Activated CD4-positive, alpha-beta T cell treated with anti-CD3 and anti-CD28 coated beads, Interleukin-2, amount 10 ng/mL, durations not matched to agents 24 days and 14 days (primary cell): ENCODE data around the gene ZNF48. TPM values are rescaled to one million over a fixed set of nuclear protein-coding genes. Genes with fewer than 3 reads are reported as not detected.

Source experiments
- DNase-seq: peaks from one replicate; pipeline ENCODE4 v3.0.0; 2022
- H3K27ac Mint-ChIP-seq: one replicate; pipeline ENCODE4 v1.8.0; 2022; ENCODE audit warnings: mild to moderate bottlenecking, mixed read lengths
- H3K27me3 Mint-ChIP-seq: one replicate; pipeline ENCODE4 v1.8.0; 2022; ENCODE audit warnings: mixed read lengths
- H3K36me3 Mint-ChIP-seq: one replicate; pipeline ENCODE4 v1.8.0; 2022; ENCODE audit warnings: low read depth, mild to moderate bottlenecking, mixed read lengths
- H3K4me1 Mint-ChIP-seq: one replicate; pipeline ENCODE4 v1.8.0; 2021; ENCODE audit warnings: mixed read lengths
- H3K4me3 Mint-ChIP-seq: one replicate; pipeline ENCODE4 v1.8.0; 2022; ENCODE audit warnings: mild to moderate bottlenecking, moderate library complexity, mixed read lengths
- H3K9me3 Mint-ChIP-seq: one replicate; pipeline ENCODE4 v1.8.0; 2021; ENCODE audit warnings: mixed read lengths
- intact Hi-C: fragments of 100-400 bp; cut with micrococcal nuclease; formaldehyde crosslinking; loops from one replicate; pipeline ENCODE4 v1.15.1; 2023
- total RNA-seq: library from RNA; stranded (reverse); gene quantifications from 2 replicates; pipeline ENCODE4 v1.2.3, GENCODE V29; 2022

Gene ZNF48
- total RNA-seq, 1 donor from 2014 or later = 16.5 TPM

- no peaks in the 10 kb centered on the region for H3K27me3 Mint-ChIP-seq
- no peak for DNase-seq
- peaks cover 19% of the 10 kb centered on the region for H3K36me3 Mint-ChIP-seq
- H3K27ac Mint-ChIP-seq = peak overlapping the region; percentile 100
- H3K4me3 Mint-ChIP-seq = peak overlapping the region; percentile 99
- intact Hi-C loops = loop anchor here (10.0 kb wide), 1 partner anchor 382 kb away; the partner anchor contains the start of genes HIRIP3 and INO80E
- peaks cover 37% of the 10 kb centered on the region for H3K4me1 Mint-ChIP-seq
- no peaks in the 10 kb centered on the region for H3K9me3 Mint-ChIP-seq
Observed at GRCh38 chr16:30377050-30377811, 18.0 kb upstream of the ZNF48 start.

GRCh38 chr16:30377812-30378235, 17.4 kb upstream of the ZNF48 start:
- H3K4me1 Mint-ChIP-seq = peaks cover 42% of the 10 kb centered on the region
- peaks cover 19% of the 10 kb centered on the region for H3K36me3 Mint-ChIP-seq
- no peaks in the 10 kb centered on the region for H3K27me3 Mint-ChIP-seq
- H3K27ac Mint-ChIP-seq = peak overlapping the region; percentile 100
- peak; percentile 95 for DNase-seq
- no peaks in the 10 kb centered on the region for H3K9me3 Mint-ChIP-seq
- intact Hi-C loops = loop anchor here (1.0 to 10.0 kb wide), 8 partner anchors 8 to 383 kb away; partner anchors contain the start of genes FBRS, HIRIP3, INO80E and PRR14
- H3K4me3 Mint-ChIP-seq = peak overlapping the region; percentile 99

GRCh38 chr16:30378236-30379157, 16.7 kb upstream of the ZNF48 start:
- Mint-ChIP-seq H3K27ac (peak overlapping the region; percentile 100), H3K4me1 (peaks cover 43% of the 10 kb centered on the region), H3K4me3 (peak overlapping the region; percentile 99), H3K27me3 (no peaks in the 10 kb centered on the region), H3K9me3 (peaks cover under 1% of the 10 kb centered on the region), H3K36me3 (peaks cover 19% of the 10 kb centered on the region)
- peak; percentile 99 for DNase-seq
- intact Hi-C loops = loop anchor here (1.0 to 10.0 kb wide), 8 partner anchors 8 to 384 kb away; partner anchors contain the start of genes FBRS, HIRIP3, INO80E and PRR14

GRCh38 chr16:30379158-30379783, 15.9 kb upstream of the ZNF48 start:
- intact Hi-C loops = loop anchor here (2.0 to 10.0 kb wide), 5 partner anchors 16 to 384 kb away; partner anchors contain the start of genes FBRS, HIRIP3, INO80E and PRR14

GRCh38 chr16:30380072-30380802, 15.0 kb upstream of the ZNF48 start:
- Mint-ChIP-seq H3K36me3 (peaks cover 20% of the 10 kb centered on the region), H3K4me1 (peaks cover 48% of the 10 kb centered on the region), H3K27ac (peak overlapping the region; percentile 100), H3K27me3 (no peaks in the 10 kb centered on the region), H3K4me3 (peak overlapping the region; percentile 99), H3K9me3 (peaks cover 4% of the 10 kb centered on the region)
- peak; percentile 60 for DNase-seq
- intact Hi-C loops = no loop called here

More at GRCh38 chr16:30379158-30379783, 15.9 kb upstream of the ZNF48 start:
- peaks cover 4% of the 10 kb centered on the region for H3K9me3 Mint-ChIP-seq
- H3K4me3 Mint-ChIP-seq = peak overlapping the region; percentile 99
- peaks cover 46% of the 10 kb centered on the region for H3K4me1 Mint-ChIP-seq
- H3K27me3 Mint-ChIP-seq = no peaks in the 10 kb centered on the region
- peak; percentile 68 for DNase-seq
- peaks cover 20% of the 10 kb centered on the region for H3K36me3 Mint-ChIP-seq
- peak overlapping the region; percentile 100 for H3K27ac Mint-ChIP-seq

- Mint-ChIP-seq H3K4me1 (peaks cover 48% of the 10 kb centered on the region), H3K36me3 (peaks cover 20% of the 10 kb centered on the region)
- intact Hi-C loops = no loop called here
Observed at GRCh38 chr16:30380803-30381208, 14.4 kb upstream of the ZNF48 start.

GRCh38 chr16:30381291-30382041, 13.8 kb upstream of the ZNF48 start:
- Mint-ChIP-seq H3K9me3 (peaks cover 4% of the 10 kb centered on the region), H3K27ac (peak overlapping the region; percentile 88), H3K4me1 (peaks cover 48% of the 10 kb centered on the region), H3K36me3 (peaks cover 20% of the 10 kb centered on the region), H3K27me3 (no peaks in the 10 kb centered on the region), H3K4me3 (peak overlapping the region; percentile 84)
- intact Hi-C loops = loop anchor here (1.0 to 2.0 kb wide), 2 partner anchors 14 to 27 kb away; partner anchors contain the start of gene ZNF48
- DNase-seq = peak; percentile 80

More at GRCh38 chr16:30380803-30381208, 14.4 kb upstream of the ZNF48 start:
- peak; percentile 67 for DNase-seq
- Mint-ChIP-seq H3K9me3 (peaks cover 4% of the 10 kb centered on the region), H3K27me3 (no peaks in the 10 kb centered on the region), H3K27ac (peak overlapping the region; percentile 88), H3K4me3 (peak overlapping the region; percentile 84)

GRCh38 chr16:30382111-30382881, 12.9 kb upstream of the ZNF48 start, which contains the start of gene SEPTIN1:
Gene SEPTIN1, minus strand, starts transcription at chr16:30382561. Its CDS starts 19 bp downstream, at chr16:30382542.
- Mint-ChIP-seq H3K4me3 (peak within 1 kb of the TSS; percentile 84), H3K27ac (peak within 1 kb of the TSS; percentile 88), H3K36me3 (peaks cover 20% of the 10 kb centered on the region), H3K4me1 (peaks cover 44% of the 10 kb centered on the region), H3K9me3 (peaks cover 4% of the 10 kb centered on the region), H3K27me3 (no peaks in the 10 kb centered on the region)
- intact Hi-C loops = loop anchor here (1.0 to 2.0 kb wide), 2 partner anchors 13 to 27 kb away; partner anchors contain the start of gene ZNF48
- peak; percentile 94 for DNase-seq

- Mint-ChIP-seq H3K4me3 (peak overlapping the region; percentile 84), H3K27me3 (no peaks in the 10 kb centered on the region), H3K9me3 (peaks cover 4% of the 10 kb centered on the region), H3K4me1 (peaks cover 34% of the 10 kb centered on the region), H3K36me3 (peaks cover 17% of the 10 kb centered on the region), H3K27ac (peak overlapping the region; percentile 88)
- intact Hi-C loops = loop anchor here (2.0 kb wide), 1 partner anchor 25 kb away; no protein-coding TSS in a partner anchor
- DNase-seq = no peak
Observed at GRCh38 chr16:30383521-30383920, 11.7 kb upstream of the ZNF48 start.

- Mint-ChIP-seq H3K27me3 (no peaks in the 10 kb centered on the region), H3K36me3 (peaks cover 19% of the 10 kb centered on the region), H3K27ac (peak overlapping the region; percentile 86), H3K9me3 (no peaks in the 10 kb centered on the region), H3K4me1 (peaks cover 26% of the 10 kb centered on the region), H3K4me3 (peak overlapping the region; percentile 96)
- intact Hi-C loops = loop anchor here (1.0 to 2.0 kb wide), 3 partner anchors 12 to 16 kb away; partner anchors contain the start of genes SEPTIN1 and ZNF771
- DNase-seq = no peak
Observed at GRCh38 chr16:30394592-30395154, 547 bp upstream of the ZNF48 start.

- DNase-seq = no peak
- H3K36me3 Mint-ChIP-seq = peaks cover 21% of the 10 kb centered on the region
- no peaks in the 10 kb centered on the region for H3K9me3 Mint-ChIP-seq
- peak overlapping the region; percentile 96 for H3K4me3 Mint-ChIP-seq
- peak overlapping the region; percentile 35 for H3K27ac Mint-ChIP-seq
- intact Hi-C loops = loop anchor here (1.0 to 2.0 kb wide), 3 partner anchors 11 to 17 kb away; partner anchors contain the start of genes SEPTIN1 and ZNF771
- H3K27me3 Mint-ChIP-seq = no peaks in the 10 kb centered on the region
- H3K4me1 Mint-ChIP-seq = peaks cover 35% of the 10 kb centered on the region
Observed at GRCh38 chr16:30395992-30396585, 869 bp downstream of the ZNF48 start.
